Metanephros (tissue), 2 donors: ENCODE data around the gene PIBF1. TPM values are rescaled to one million over a fixed set of nuclear protein-coding genes. Genes with fewer than 3 reads are reported as not detected.

Experiments used
- small RNA-seq: library from RNA; depleted of rRNA; stranded (forward); fragments of <200 nt; gene quantifications from one replicate; pipeline ENCODE3, GENCODE V24; 2014; ENCODE audit warnings: low replicate concordance
- total RNA-seq: library from RNA; depleted of rRNA; stranded (reverse); fragments of >200 nt; gene quantifications from one replicate; pipeline ENCODE4 v1.2.3, GENCODE V29; 2014

PIBF1 gene, protein sequence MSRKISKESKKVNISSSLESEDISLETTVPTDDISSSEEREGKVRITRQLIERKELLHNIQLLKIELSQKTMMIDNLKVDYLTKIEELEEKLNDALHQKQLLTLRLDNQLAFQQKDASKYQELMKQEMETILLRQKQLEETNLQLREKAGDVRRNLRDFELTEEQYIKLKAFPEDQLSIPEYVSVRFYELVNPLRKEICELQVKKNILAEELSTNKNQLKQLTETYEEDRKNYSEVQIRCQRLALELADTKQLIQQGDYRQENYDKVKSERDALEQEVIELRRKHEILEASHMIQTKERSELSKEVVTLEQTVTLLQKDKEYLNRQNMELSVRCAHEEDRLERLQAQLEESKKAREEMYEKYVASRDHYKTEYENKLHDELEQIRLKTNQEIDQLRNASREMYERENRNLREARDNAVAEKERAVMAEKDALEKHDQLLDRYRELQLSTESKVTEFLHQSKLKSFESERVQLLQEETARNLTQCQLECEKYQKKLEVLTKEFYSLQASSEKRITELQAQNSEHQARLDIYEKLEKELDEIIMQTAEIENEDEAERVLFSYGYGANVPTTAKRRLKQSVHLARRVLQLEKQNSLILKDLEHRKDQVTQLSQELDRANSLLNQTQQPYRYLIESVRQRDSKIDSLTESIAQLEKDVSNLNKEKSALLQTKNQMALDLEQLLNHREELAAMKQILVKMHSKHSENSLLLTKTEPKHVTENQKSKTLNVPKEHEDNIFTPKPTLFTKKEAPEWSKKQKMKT
- 16.3 TPM for total RNA-seq

GRCh38 chr13:72781451-72782439 lies at the start of gene PIBF1, which contains the start of gene DIS3:
TSS of gene PIBF1 (plus strand) at chr13:72782133. CDS start at chr13:72783470, 1,337 bp downstream.
TSS of gene DIS3 (minus strand) at chr13:72781900. CDS start at chr13:72781832, 68 bp downstream.

DNA sequence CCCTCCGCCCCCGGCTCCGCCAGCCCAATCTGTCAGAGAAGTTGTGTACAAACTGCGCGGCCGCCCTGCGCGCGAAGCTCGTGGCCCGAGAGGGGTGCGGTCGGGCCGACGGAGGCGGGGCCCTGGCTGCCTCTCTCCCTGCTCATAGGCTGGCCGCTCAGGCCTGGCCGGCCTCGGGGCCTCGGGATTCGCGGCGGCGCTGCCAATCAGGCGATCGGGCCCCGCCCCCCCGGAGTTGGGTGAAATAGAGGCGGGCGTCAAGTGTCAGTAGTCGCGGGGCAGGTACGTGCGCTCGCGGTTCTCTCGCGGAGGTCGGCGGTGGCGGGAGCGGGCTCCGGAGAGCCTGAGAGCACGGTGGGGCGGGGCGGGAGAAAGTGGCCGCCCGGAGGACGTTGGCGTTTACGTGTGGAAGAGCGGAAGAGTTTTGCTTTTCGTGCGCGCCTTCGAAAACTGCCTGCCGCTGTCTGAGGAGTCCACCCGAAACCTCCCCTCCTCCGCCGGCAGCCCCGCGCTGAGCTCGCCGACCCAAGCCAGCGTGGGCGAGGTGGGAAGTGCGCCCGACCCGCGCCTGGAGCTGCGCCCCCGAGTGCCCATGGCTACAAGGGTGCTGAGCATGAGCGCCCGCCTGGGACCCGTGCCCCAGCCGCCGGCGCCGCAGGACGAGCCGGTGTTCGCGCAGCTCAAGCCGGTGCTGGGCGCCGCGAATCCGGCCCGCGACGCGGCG lies 277.0 kb downstream of the PIBF1 start, which contains the start of gene KLF5:
TSS of gene KLF5 (plus strand) at position 270 of the 724 bp plus-strand sequence. CDS start at position 593, 323 bp downstream.

Small RNA genes lying within 50 kb of the gene (small RNA-seq; reads per million reads assigned to genes)
- not detected for gene RNU6-79P

Other genes with a start within 250 kb of the PIBF1 start
- gene MZT1, start 54.5 kb upstream of the PIBF1 start, total RNA-seq = 9.6 TPM
- 4.1 TPM for gene BORA, start 54.2 kb upstream of the PIBF1 start, total RNA-seq
- gene DIS3, start 233 bp upstream of the PIBF1 start, total RNA-seq = 29.4 TPM